Activated CD8-positive, alpha-beta memory T cell treated with anti-CD3 and anti-CD28 coated beads, Interleukin-2, amount 10 ng/mL, durations not matched to agents 7 days and 5 days (primary cell): ENCODE results near the gene CLEC4E. TPM values are rescaled to one million over a fixed set of nuclear protein-coding genes. Genes with fewer than 3 reads are reported as not detected.
"Not testable (repeated sequence)": the region's sequence is repeated elsewhere in the genome, so short reads cannot be mapped to it uniquely, and the experiment has no call there.

Source experiments
- ATAC-seq: fragments of 150-1000 bp; cut with Tn5 transposase; one replicate; pipeline ENCODE4 v1.10.0; 2021; ENCODE audit warnings: moderate library complexity
- CTCF ChIA-PET: fragments of 350-600 bp; sonication (Branson Sonifier 250); formaldehyde crosslinking; loops from one replicate; lab custom pipeline; 2021; ENCODE audit warnings: antibody characterized with exemption; lab: Charles Lee
- DNase-seq: peaks from one replicate; pipeline ENCODE4 v3.0.0-alpha.2; 2020
- H3K27ac Mint-ChIP-seq: one replicate; pipeline ENCODE4 v1.8.0; 2021; ENCODE audit warnings: mild to moderate bottlenecking, mixed read lengths
- H3K27me3 Mint-ChIP-seq: one replicate; pipeline ENCODE4 v1.8.0; 2021; ENCODE audit warnings: mixed read lengths
- H3K36me3 Mint-ChIP-seq: one replicate; pipeline ENCODE4 v1.8.0; 2021; ENCODE audit warnings: mild to moderate bottlenecking, mixed read lengths
- H3K4me1 Mint-ChIP-seq: one replicate; pipeline ENCODE4 v1.8.0; 2021; ENCODE audit warnings: mixed read lengths
- H3K4me3 Mint-ChIP-seq: one replicate; pipeline ENCODE4 v1.8.0; 2021; ENCODE audit warnings: mild to moderate bottlenecking, moderate library complexity, mixed read lengths
- H3K9me3 Mint-ChIP-seq: one replicate; pipeline ENCODE4 v1.8.0; 2022; ENCODE audit warnings: low read depth, mixed read lengths
- total RNA-seq, 2 experiments: library from RNA; stranded (reverse); gene quantifications; one replicate each; pipeline ENCODE4 v1.2.3, GENCODE V29; 2021

The CLEC4E gene
- total RNA-seq, 2 experiments from 2014 or later = not detected

DNA sequence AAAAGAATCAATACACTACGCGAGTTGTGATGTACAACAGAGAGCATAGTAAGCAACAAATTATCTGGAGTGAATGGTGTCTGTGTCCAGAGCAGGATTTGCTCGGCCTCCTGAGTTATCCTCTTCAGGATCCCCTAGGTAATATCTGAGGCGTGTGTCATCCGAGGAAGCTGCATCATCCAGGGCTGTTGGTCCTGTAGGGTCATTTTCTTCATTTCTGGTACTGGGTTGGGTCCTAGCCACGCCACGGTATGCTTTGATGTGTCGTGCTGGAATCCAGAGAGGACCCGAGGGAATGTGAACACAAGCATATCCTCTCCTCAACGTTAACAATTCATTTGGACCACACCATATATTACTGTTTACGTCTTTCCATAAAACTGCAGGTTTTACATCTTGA is 19.0 kb upstream of the CLEC4E start:
- Mint-ChIP-seq H3K27ac (no peak overlapping the region), H3K4me1 (peaks cover 6% of the 10 kb centered on the region), H3K27me3 (peaks cover 3% of the 10 kb centered on the region), H3K4me3 (no peak overlapping the region), H3K9me3 (peaks cover 5% of the 10 kb centered on the region), H3K36me3 (no peaks in the 10 kb centered on the region)
- CTCF ChIA-PET = no interaction called here
- no peak for DNase-seq
- ATAC-seq = no peak

DNA sequence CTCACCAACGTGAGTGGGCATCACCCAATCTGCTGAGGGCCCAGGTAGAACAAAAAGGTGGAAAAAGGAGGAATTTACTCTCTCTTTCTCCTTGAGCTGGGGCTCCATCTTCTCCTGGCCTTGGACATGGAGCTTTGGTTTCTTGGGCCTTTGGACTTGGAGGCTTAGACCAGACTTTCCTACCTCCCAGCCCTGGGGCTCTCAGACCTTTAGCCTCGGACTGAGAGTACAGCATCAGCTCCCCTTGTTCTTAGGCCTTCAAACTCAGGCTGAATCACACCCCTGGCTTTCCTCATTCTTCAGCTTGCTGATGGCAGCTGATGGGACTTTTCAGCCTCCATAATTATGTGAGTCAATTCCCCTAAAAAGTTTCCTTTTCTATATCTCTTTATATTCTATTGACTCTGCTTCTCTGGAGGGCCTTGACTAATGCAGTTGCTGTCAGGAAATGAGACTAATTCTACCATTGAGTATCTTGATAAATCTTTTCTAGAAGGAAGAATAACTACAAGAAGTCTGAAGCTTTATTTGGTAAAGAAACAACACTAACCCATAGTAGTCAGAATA is 15.9 kb upstream of the CLEC4E start:
- no peaks in the 10 kb centered on the region for H3K9me3 Mint-ChIP-seq
- no peak for DNase-seq
- peaks cover 7% of the 10 kb centered on the region for H3K27me3 Mint-ChIP-seq
- H3K36me3 Mint-ChIP-seq = no peaks in the 10 kb centered on the region
- no peak overlapping the region for H3K4me3 Mint-ChIP-seq
- CTCF ChIA-PET = interaction anchor here (5.6 kb wide), 1 partner anchor 12 kb away, joined by 24 read pairs; no protein-coding TSS in a partner anchor
- no peak overlapping the region for H3K27ac Mint-ChIP-seq
- ATAC-seq = no peak
- H3K4me1 Mint-ChIP-seq = peaks cover 6% of the 10 kb centered on the region

- Mint-ChIP-seq H3K27me3 (peaks cover 7% of the 10 kb centered on the region), H3K36me3 (no peaks in the 10 kb centered on the region), H3K4me1 (peaks cover 6% of the 10 kb centered on the region), H3K27ac (no peak overlapping the region), H3K4me3 (no peak overlapping the region), H3K9me3 (no peaks in the 10 kb centered on the region)
- no peak for ATAC-seq
- CTCF ChIA-PET = interaction anchor here (5.6 kb wide), 1 partner anchor 10 kb away, joined by 24 read pairs; no protein-coding TSS in a partner anchor
- DNase-seq = no peak
Measured at GRCh38 chr12:8554451-8555195, 13.9 kb upstream of the CLEC4E start.

DNA sequence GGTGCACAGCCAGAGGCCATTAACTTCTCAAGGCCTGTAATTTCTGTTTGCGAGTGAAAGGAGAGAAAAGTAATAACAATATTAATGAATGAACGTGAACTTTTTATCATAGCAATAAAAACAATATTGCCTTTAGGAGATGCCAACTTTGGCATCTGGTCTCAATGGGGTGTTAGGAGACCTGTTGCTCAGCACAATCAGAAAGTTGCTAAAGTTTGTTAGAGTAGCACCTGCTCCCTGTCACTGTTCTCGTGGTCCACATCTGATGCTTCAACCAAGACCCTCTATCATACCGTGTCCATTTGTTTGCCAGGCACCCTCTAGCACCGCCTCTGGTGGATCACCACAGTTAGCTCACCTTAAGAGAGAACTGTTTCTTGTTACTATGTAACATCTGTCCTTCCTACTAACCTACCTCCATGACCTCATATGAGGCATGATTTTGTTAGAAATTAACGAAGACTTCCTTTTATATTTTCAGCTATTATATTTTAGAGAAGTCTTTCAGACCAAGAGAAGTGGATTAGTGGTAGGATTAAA is 12.5 kb upstream of the CLEC4E start:
- no peaks in the 10 kb centered on the region for H3K36me3 Mint-ChIP-seq
- DNase-seq = no peak
- H3K9me3 Mint-ChIP-seq = no peaks in the 10 kb centered on the region
- H3K4me3 Mint-ChIP-seq = no peak overlapping the region
- no peak overlapping the region for H3K27ac Mint-ChIP-seq
- peaks cover 6% of the 10 kb centered on the region for H3K4me1 Mint-ChIP-seq
- no peak for ATAC-seq
- CTCF ChIA-PET = interaction anchor here (5.6 kb wide), 1 partner anchor 9 kb away, joined by 24 read pairs; no protein-coding TSS in a partner anchor
- peaks cover 13% of the 10 kb centered on the region for H3K27me3 Mint-ChIP-seq

DNA sequence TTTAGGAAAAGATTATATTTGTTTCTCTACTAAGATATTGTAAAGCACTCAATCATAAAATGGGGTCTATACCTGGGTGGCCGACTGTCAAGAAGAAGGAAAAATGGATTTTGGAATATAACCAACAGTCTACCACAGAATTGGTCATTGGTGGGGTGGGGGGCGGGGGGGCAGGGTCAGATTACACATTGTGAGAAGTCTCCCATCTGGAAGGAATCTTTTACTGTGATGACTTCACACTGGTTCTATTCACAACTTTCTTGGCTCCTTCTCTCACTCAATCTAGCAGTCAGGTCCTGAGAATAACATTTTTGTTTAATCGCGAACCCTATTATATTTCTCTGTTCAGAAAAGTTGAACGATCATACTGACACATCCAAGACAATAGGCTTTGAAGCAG is 8.7 kb upstream of the CLEC4E start:
- H3K27me3 Mint-ChIP-seq = peaks cover 31% of the 10 kb centered on the region
- H3K4me1 Mint-ChIP-seq = no peaks in the 10 kb centered on the region
- no peaks in the 10 kb centered on the region for H3K9me3 Mint-ChIP-seq
- no peak overlapping the region for H3K4me3 Mint-ChIP-seq
- ATAC-seq (no peak), DNase-seq (no peak)
- CTCF ChIA-PET = no interaction called here
- H3K27ac Mint-ChIP-seq = no peak overlapping the region
- no peaks in the 10 kb centered on the region for H3K36me3 Mint-ChIP-seq

DNA sequence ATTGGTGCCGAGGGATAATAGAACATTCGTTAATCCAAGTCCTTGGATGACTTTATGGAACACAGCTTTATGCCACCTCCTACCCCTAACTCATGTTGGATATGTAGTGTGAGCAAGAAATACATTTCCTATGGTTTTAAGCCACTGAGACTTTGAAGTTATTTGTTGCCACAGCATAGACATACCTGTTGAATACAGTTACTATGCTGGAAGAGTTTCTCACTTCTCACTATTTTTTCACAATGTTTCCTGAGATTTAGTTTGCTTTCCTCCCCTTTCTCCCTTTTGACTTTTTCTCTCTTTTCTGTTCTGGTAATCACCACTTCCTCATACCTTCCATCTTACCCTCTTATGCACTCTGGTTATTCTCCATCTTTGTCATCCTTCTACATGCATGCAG is 7.5 kb upstream of the CLEC4E start:
- no peak overlapping the region for H3K27ac Mint-ChIP-seq
- DNase-seq (no peak), ATAC-seq (no peak)
- H3K9me3 Mint-ChIP-seq = no peaks in the 10 kb centered on the region
- no peaks in the 10 kb centered on the region for H3K4me1 Mint-ChIP-seq
- peaks cover 36% of the 10 kb centered on the region for H3K27me3 Mint-ChIP-seq
- no peak overlapping the region for H3K4me3 Mint-ChIP-seq
- H3K36me3 Mint-ChIP-seq = no peaks in the 10 kb centered on the region
- CTCF ChIA-PET = no interaction called here

DNA sequence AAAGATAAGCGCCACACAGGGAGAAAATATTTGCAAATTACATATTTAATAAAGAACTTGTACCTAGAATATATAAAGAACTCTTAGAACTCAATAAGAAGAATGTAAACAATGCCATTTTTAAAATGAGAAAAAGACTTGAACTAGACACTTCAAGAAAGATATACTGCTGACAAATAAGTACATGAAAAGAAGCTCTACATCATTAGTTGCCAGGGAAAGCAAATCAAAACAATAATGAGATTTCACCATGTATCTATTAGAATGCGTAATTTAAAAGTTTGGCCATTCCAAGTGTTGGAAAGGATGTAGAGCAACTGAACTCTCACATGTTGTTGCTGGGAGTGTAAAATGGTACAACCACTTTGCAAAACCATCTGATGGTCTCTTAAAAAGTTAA is 6.9 kb upstream of the CLEC4E start:
- DNase-seq = no peak
- H3K36me3 Mint-ChIP-seq = no peaks in the 10 kb centered on the region
- no peak for ATAC-seq
- H3K27me3 Mint-ChIP-seq = peaks cover 36% of the 10 kb centered on the region
- no peaks in the 10 kb centered on the region for H3K9me3 Mint-ChIP-seq
- no peak overlapping the region for H3K4me3 Mint-ChIP-seq
- CTCF ChIA-PET = no interaction called here
- no peaks in the 10 kb centered on the region for H3K4me1 Mint-ChIP-seq
- H3K27ac Mint-ChIP-seq = no peak overlapping the region

- Mint-ChIP-seq H3K4me3 (no peak overlapping the region), H3K27me3 (peaks cover 36% of the 10 kb centered on the region), H3K4me1 (peaks cover 2% of the 10 kb centered on the region), H3K9me3 (no peaks in the 10 kb centered on the region), H3K36me3 (no peaks in the 10 kb centered on the region), H3K27ac (no peak overlapping the region)
- ATAC-seq = no peak
- DNase-seq = no peak
- CTCF ChIA-PET = no interaction called here
Measured at GRCh38 chr12:8546591-8546990, 5.9 kb upstream of the CLEC4E start.

DNA sequence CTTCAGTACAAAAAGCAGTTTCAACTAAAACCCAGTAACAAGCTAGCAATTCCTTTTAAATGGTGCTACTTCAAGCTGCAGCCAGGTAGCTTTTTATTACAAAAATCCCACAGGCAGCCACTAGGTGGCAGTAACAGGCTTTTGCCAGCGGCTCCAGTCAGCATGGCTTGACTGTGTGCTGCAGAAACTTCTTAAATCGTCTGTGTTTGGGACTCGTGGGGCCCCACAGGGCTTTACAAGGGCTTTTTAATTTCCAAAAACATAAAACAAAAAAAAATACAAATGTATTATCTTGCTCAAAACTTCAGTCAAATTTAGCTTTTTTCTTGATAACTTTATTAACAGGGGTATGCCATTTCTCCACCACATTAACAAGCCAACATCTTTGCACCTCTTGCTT is 3.6 kb upstream of the CLEC4E start:
- no peak overlapping the region for H3K4me3 Mint-ChIP-seq
- no peaks in the 10 kb centered on the region for H3K36me3 Mint-ChIP-seq
- peak; percentile 71 for ATAC-seq
- CTCF ChIA-PET = interaction anchor here (0.6 to 2.2 kb wide), 36 partner anchors 9 to 505 kb away, joined by 3 to 38 read pairs (median 5); partner anchors contain the start of gene AICDA
- no peaks in the 10 kb centered on the region for H3K9me3 Mint-ChIP-seq
- H3K27me3 Mint-ChIP-seq = peaks cover 57% of the 10 kb centered on the region
- peak; percentile 74 for DNase-seq
- H3K4me1 Mint-ChIP-seq = peaks cover 4% of the 10 kb centered on the region
- H3K27ac Mint-ChIP-seq = no peak overlapping the region

DNA sequence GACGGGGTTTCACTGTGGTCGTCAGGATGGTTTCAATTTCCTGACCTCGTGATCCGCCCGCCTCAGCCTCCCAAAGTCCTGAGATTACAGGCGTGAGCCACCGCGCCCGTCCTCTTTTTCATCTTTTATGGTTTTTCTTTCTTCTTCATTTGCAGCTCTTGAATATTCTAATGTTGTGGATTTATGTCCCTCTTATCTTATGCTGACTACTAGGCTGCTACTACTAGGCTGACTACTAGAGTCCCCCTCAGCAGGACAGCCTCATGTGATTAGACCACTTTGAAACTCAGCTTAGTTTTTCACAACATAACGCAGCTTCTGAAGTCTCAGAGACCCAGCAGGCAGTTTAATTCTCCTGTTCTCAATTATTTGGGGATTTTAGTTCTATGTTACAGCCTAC is 857 bp upstream of the CLEC4E start:
- no peak for DNase-seq
- no peak for ATAC-seq
- Mint-ChIP-seq H3K4me1 (peaks cover 4% of the 10 kb centered on the region), H3K27ac (no peak overlapping the region), H3K9me3 (no peaks in the 10 kb centered on the region), H3K27me3 (peaks cover 55% of the 10 kb centered on the region), H3K36me3 (no peaks in the 10 kb centered on the region), H3K4me3 (no peak overlapping the region)
- CTCF ChIA-PET = no interaction called here

DNA sequence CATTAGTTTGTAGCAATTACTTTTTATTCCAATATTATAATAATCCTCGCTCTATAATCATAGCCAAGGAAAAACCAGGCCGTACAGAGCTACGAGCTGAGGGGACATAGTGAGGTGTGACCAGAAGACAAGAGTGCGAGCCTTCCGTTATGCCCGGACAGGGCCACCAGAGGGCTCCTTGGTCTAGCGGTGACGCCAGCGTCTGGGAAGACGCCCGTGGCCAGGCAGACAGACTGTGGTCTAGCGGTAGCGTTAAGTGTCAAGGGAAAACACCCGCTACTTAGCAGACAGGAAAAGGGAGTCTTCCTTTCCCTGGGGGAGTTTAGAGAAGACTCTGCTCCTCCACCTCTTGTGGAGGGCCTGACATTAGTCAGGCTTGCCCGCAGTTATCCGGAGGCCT is 2.9 kb downstream of the CLEC4E start:
- H3K9me3 Mint-ChIP-seq, H3K27ac Mint-ChIP-seq, H3K4me1 Mint-ChIP-seq, CTCF ChIA-PET, DNase-seq, H3K4me3 Mint-ChIP-seq, H3K36me3 Mint-ChIP-seq, ATAC-seq: not testable (repeated sequence)
- peaks cover 62% of the 10 kb centered on the region for H3K27me3 Mint-ChIP-seq

- CTCF ChIA-PET = no interaction called here
- H3K9me3 Mint-ChIP-seq = no peaks in the 10 kb centered on the region
- no peak overlapping the region for H3K27ac Mint-ChIP-seq
- no peaks in the 10 kb centered on the region for H3K36me3 Mint-ChIP-seq
- H3K27me3 Mint-ChIP-seq = peaks cover 40% of the 10 kb centered on the region
- no peak for ATAC-seq
- H3K4me3 Mint-ChIP-seq = no peak overlapping the region
- no peaks in the 10 kb centered on the region for H3K4me1 Mint-ChIP-seq
- no peak for DNase-seq
Measured at GRCh38 chr12:8532045-8532444, 8.7 kb downstream of the CLEC4E start.

- Mint-ChIP-seq H3K9me3 (no peaks in the 10 kb centered on the region), H3K27me3 (peaks cover 53% of the 10 kb centered on the region), H3K4me1 (no peaks in the 10 kb centered on the region), H3K36me3 (no peaks in the 10 kb centered on the region), H3K27ac (no peak overlapping the region), H3K4me3 (no peak overlapping the region)
- ATAC-seq = no peak
- DNase-seq = no peak
- CTCF ChIA-PET = no interaction called here
Measured at GRCh38 chr12:8527250-8528130, 13.2 kb downstream of the CLEC4E start.
